ENCODE measurements around the gene PLEKHM2.

The PLEKHM2 gene

DNA sequence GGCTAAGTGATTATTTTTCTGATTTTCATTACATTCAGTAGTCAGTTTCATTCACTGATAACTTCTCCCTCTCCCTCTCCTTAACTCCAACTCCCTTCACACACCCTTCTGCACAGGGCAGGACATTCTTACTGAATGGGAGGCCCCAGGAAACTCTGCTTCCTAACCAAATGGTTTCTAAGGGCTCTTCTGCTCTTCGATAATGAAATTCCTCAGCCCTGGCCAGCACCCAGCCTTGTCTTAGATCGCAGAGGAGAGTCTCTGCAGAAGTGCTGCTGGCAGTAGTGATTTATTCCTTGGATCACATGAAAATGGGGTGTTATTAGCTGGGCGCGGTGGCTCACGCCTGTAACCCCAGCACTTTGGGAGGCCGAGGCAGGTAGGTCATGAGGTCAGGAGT is 16.4 kb downstream of the PLEKHM2 start:
- Histone ChIP-seq H3K4me3 (ENCODE audit: low read depth, low read length) (no peak overlapping the region), H3K36me3 (no peaks in the 10 kb centered on the region), H3K4me1 (no peaks in the 10 kb centered on the region), H3K27me3 (no peaks in the 10 kb centered on the region), H3K9me3 (no peaks in the 10 kb centered on the region)
- TF ChIP-seq, protein P1, sequence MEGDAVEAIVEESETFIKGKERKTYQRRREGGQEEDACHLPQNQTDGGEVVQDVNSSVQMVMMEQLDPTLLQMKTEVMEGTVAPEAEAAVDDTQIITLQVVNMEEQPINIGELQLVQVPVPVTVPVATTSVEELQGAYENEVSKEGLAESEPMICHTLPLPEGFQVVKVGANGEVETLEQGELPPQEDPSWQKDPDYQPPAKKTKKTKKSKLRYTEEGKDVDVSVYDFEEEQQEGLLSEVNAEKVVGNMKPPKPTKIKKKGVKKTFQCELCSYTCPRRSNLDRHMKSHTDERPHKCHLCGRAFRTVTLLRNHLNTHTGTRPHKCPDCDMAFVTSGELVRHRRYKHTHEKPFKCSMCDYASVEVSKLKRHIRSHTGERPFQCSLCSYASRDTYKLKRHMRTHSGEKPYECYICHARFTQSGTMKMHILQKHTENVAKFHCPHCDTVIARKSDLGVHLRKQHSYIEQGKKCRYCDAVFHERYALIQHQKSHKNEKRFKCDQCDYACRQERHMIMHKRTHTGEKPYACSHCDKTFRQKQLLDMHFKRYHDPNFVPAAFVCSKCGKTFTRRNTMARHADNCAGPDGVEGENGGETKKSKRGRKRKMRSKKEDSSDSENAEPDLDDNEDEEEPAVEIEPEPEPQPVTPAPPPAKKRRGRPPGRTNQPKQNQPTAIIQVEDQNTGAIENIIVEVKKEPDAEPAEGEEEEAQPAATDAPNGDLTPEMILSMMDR (IDR thresholded peaks at IDR 0.05; ENCODE audit: low read depth, low read length), result no peak
- no peak for DNase-seq

DNA sequence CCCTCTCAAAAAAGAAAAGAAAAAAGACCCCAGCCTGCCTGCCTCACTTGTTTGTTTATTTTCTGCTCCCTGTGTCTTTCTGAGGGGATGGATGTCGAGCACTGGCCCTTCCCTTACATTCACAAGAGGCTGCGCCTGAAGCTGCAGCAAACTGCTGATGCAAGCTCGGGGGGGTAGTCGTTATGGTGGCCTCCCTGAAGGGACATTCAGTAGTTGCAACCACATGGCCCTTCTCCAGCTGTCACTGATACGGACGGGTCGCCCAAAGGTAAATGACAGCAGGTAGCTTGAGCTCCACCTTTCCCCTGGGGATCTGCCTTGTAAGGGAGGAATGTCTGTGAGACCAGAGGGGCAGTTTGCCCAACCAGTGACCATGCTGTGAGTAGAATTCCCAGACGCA is 17.7 kb downstream of the PLEKHM2 start:
- DNase-seq, result no peak
- TF ChIP-seq, protein P1 (IDR thresholded peaks at IDR 0.05; ENCODE audit: low read depth, low read length), result no peak
- H3K36me3 ChIP-seq, result no peaks in the 10 kb centered on the region

DNA sequence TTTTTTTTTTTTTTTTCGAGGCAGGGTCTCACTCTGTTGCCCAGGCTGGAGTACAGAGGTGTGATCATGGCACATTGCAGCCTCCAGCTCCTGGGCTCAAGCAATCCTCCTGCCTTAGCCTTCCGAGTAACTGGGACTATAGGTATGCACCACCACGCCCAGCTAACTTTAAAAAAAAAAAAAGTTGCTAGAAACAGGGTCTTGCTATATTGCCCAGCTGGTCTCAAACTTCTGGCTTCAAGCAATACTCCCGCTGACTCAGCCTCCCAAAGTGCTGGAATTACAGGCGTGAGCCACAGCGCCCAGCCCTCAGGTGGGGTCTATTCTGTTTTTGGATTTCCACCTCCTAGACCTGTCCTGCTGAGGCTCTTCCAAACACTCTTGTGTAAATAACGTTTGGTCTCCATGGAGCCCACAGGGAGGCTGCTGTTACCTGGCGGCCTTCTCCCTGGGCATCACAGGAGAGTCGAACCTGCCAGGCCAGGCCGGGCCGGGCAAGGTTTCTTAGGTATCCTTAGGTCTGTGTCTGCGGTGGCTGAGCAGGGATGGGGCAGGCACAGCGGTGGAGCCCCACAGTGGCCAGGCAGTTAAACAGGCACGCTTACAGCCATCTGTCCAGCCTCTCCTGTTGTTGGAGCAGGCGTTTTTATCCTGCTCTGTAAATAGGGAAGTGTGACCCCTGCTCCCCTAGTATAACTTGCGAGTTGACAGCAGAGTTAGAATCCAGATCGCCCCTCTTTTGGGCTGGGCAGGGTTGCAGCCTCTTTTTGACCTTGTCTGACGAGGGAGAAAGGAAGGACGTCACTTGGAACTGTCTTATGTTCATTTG is 18.8 kb downstream of the PLEKHM2 start:
- Histone ChIP-seq H3K27me3 (no peaks in the 10 kb centered on the region), H3K4me3 (ENCODE audit: low read depth, low read length) (no peak overlapping the region), H3K9me3 (no peaks in the 10 kb centered on the region), H3K36me3 (no peaks in the 10 kb centered on the region), H3K4me1 (no peaks in the 10 kb centered on the region)
- DNase-seq, result no peak
- TF ChIP-seq, protein P1 (IDR thresholded peaks at IDR 0.05; ENCODE audit: low read depth, low read length), result 0 out of 2 replicates have a peak, but pooled peaks have one; percentile 9

More for the DNA sequence above, 17.7 kb downstream of the PLEKHM2 start:
- H3K27me3 ChIP-seq, result no peaks in the 10 kb centered on the region
- no peak overlapping the region for H3K4me3 ChIP-seq (ENCODE audit: low read depth, low read length)
- no peaks in the 10 kb centered on the region for H3K9me3 ChIP-seq
- H3K4me1 ChIP-seq, result no peaks in the 10 kb centered on the region

DNA sequence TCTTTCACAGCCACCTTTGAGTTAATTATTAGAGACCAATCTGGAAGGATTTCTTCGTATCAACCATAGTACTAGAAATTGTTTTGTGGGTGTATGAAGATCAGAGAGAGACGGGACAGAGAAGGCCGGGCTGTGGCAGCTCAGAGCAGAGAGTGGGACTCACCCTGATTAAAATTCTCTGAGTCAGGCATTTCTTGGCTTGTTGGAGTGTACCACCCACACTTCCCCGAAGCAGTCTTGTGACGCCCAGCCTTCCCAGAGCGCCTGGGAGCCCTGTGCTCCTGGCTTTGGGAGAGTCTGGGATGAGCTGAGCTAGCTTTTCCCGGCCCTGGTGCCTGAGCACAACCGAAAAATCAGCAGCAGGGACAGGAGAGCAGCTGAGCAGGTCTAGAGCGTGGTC is 19.4 kb downstream of the PLEKHM2 start:
- no peak for DNase-seq
- H3K27me3 ChIP-seq, result no peaks in the 10 kb centered on the region
- TF ChIP-seq, protein P1 (IDR thresholded peaks at IDR 0.05; ENCODE audit: low read depth, low read length), result no peak
- H3K4me3 ChIP-seq (ENCODE audit: low read depth, low read length), result no peak overlapping the region
- no peaks in the 10 kb centered on the region for H3K9me3 ChIP-seq
- no peaks in the 10 kb centered on the region for H3K36me3 ChIP-seq
- no peaks in the 10 kb centered on the region for H3K4me1 ChIP-seq

DNA sequence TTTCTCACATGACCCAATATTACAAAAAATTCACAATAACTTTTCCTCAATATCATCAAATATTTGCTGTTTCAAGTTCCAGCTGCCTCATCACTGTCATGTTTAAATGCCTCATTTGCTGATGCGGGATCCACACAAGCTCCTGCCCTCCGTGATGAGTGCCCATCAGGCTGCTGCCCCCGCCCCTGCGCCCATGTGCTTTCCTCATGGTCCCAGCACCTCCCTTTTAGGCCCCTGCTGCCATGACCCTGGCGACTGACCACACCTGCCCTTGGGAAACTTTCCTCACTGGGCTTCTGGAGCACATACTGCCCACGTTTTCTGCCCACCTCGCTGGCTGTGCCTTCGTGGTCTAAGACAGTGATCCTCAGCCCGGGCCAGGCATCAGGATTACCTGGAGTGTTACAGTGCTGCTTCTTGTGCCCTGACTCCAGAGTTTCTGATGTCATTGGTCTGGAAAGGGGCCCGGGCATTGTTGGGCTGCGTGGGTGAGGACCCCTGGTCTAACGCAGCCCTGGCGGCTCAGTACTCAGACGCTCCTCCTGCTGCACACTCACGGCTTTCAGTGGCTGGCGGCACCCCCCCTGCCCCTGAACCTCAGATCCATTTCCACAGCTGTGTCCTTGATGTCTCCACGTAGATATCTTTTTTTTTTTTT is 20.5 kb downstream of the PLEKHM2 start:
- Histone ChIP-seq H3K9me3 (no peaks in the 10 kb centered on the region), H3K4me1 (no peaks in the 10 kb centered on the region), H3K27me3 (no peaks in the 10 kb centered on the region), H3K4me3 (ENCODE audit: low read depth, low read length) (no peak overlapping the region), H3K36me3 (no peaks in the 10 kb centered on the region)
- TF ChIP-seq, protein P1 (IDR thresholded peaks at IDR 0.05; ENCODE audit: low read depth, low read length), result no peak
- no peak for DNase-seq

DNA sequence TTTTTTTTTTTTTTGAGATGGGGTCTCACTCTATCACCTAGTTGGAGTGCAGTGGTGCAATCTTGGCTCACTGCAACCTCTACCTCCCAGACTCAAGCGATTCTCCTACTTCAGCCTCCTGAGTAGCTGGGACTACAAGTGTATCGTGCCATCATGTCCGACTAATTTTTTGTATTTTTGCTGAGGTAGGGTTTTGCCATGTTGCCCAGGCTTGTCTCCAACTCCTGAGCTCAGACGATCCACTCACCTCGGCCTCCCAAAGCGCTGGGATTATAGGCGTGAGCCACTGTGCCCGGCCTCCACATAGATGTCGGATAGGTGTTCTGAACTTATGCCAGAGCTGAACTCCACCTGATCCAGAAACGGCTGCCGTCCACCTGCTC is 21.1 kb downstream of the PLEKHM2 start:
- Histone ChIP-seq H3K4me3 (ENCODE audit: low read depth, low read length) (no peak overlapping the region), H3K27me3 (no peaks in the 10 kb centered on the region), H3K9me3 (no peaks in the 10 kb centered on the region), H3K36me3 (no peaks in the 10 kb centered on the region), H3K4me1 (no peaks in the 10 kb centered on the region)
- TF ChIP-seq, protein P1 (IDR thresholded peaks at IDR 0.05; ENCODE audit: low read depth, low read length), result no peak
- DNase-seq, result no peak
